H1 (cell line): ENCODE measurements around the gene RAB3IP. TPM values are rescaled to one million over a fixed set of nuclear protein-coding genes. Genes with fewer than 3 reads are reported as not detected.

Experiments
- KDM4A ChIP-seq: IDR thresholded peaks from one replicate; pipeline ENCODE4 v1.7.1; 2012; ENCODE audit warnings: low read depth, mild to moderate bottlenecking, moderate library complexity, low read length, inconsistent platforms; ENCODE audit not compliant: severe bottlenecking
- polyA plus RNA-seq, 7 experiments: library from polyadenylated mRNA; depleted of rRNA in 3 of 7; stranded (reverse) in 5 of 7; unstranded in 2 of 7; fragments of >200 nt in 5 of 7; fragments of 200-250 nt in 2 of 7; gene quantifications; 1 replicate in 5 of 7; 2 replicates in 1 of 7; 4 replicates in 1 of 7; pipeline versions ENCODE4 v1.2.1 to v1.2.3, GENCODE V29; 2011 to 2013; ENCODE audit warnings: missing spikeins in 2 of 7, mixed read lengths in 2 of 7
- total RNA-seq: library from RNA; stranded (reverse); fragmentation: NEBNext Ultra II Directional; extraction: Animal tissue kit (Norgen Biotek cat#: 25700); gene quantifications from 2 replicates; pipeline ENCODE4 v1.2.1, GENCODE V29; 2021

RAB3IP gene
- total and polyA plus RNA-seq, 2 of the 8 experiments (the other 6 are each of a cell fraction or from before 2014, with no cell fraction given) = 17.7 to 34.6 TPM

GRCh38 chr12:69755302-69755701 is 16.6 kb downstream of the RAB3IP start (continued):
- no peak for TF ChIP-seq KDM4A
